Fibroblast of skin of right quadriceps (primary cell): ENCODE data around the gene UQCR10.

Source experiments
- DNase-seq: peaks from one replicate; pipeline ENCODE4 v3.0.0-alpha.2; 2013

UQCR10 gene

DNA sequence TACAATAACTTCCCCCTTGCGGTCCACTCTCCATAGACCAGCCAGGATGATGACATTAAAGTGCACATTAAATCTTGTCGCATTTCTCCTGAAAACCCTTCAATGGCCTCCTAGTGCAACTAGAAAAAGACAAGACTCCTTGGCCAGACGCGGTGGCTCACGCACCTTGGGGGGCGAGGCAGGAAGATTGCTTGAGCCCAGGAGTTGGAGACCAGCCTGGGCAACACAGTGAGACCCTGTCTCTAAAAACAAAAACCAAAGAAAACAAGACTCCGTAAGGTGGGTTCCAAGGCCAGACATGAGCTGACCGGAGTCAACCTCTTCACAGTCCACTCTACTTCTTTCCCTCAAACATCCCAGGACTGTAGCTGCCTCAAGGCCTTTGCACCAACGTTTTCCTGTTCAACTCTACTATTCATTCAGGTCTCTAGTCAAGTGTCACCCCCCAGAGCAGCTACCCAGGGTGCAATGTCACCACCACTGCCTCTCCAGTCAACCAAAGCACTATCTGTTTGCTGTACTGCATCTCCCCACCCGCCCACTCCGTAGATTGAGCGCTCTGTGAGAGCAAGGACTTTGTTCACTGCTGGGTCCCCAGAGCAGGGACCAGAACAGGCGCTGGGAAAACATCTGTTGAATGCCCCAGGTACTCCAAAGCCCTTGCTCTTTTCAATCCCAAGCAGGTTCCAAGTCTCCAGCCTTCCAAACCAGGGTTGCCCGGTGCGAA, 1.1 kb upstream of the UQCR10 start:
- no peak for DNase-seq

DNA sequence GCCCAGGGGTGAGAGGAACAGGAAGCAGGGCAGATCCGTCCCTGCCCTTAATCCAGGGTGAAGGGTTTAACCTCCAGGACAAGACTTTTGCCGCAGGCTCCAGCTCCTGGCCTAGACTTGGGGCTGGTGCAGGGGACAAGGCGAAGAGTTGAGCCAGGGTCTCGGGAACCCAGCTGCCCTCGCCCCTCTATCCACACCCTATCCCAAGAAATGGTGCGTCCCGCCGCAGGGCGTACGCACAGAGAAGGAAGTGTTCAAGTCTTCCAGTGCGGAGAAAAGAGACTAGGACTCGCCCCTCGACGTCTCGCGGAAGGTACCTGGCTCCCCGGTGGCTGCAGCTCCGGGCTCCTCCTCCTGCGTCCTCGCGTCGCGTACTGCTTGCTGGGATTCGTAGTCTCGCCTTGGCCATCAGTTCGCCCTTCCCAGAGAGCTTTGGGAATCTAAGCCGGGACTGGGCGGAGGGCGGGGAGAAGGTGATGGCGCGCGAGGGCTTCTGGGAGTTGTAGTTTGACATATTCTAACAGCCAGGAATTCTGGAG, 468 bp upstream of the UQCR10 start, which contains the start of gene ZMAT5:
TSS of gene ZMAT5 (minus strand) at position 376 of the 539 bp plus-strand sequence. CDS start 18,463 bp downstream, outside the sequence.
- DNase-seq: peak; percentile 96

DNA sequence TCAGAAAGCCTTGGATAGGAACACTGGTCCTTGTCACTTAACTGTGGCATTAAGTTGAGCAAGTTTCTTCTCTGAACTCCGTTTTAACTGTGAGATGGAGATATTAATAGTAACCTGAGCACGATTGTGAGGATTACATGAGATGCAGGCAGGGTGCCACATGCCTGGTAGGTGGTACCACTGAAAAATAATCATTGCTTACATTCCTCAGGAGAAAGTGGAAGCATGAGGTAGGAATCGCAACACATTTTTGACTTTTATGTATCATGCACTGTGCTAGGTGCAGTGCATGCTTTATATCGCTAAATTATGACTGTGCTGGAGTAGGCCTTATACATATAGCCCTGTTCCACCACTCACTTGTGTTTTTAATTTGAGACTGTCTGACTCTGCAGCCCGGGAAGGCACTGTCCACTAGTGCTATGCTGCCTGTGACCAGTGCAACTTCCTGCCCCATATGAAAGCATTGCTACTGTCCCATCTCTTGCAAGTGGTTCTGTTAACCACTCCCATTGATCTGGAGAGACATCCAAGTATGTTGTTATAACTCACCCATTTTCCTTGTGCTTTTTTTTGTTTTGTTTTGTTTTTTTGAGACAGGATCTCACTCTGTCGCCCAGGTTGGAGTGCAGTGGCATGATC, 1.0 kb downstream of the UQCR10 start:
- DNase-seq: no peak

- no peak for DNase-seq
These were observed 2.7 kb downstream of the UQCR10 start for GRCh38 chr22:29769723-29770321.

GRCh38 chr22:29772170-29772641, 5.0 kb downstream of the UQCR10 start:
- peak; percentile 52 for DNase-seq

DNA sequence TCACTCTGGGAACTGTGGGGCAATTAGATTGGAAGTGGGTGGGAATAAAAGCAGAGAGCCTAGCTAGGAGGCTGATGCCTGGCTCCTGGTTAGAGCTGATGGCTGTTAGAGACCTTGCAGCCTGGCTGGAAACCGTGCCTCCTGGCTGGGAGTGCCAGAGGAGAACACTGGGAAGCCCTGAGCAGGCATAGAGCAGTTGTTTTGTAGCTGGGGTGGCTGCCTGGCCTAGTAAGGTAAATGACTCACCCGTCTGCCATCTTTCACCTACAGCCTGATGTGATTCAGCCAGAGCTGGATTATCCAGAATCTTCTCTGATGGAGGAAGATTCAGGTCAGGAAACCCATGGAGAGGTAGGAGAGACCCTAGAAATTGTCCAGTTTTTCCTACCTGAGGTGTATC, 6.1 kb downstream of the UQCR10 start:
- peak; percentile 44 for DNase-seq

GRCh38 chr22:29780220-29780619, 13.1 kb downstream of the UQCR10 start:
- DNase-seq: no peak

DNA sequence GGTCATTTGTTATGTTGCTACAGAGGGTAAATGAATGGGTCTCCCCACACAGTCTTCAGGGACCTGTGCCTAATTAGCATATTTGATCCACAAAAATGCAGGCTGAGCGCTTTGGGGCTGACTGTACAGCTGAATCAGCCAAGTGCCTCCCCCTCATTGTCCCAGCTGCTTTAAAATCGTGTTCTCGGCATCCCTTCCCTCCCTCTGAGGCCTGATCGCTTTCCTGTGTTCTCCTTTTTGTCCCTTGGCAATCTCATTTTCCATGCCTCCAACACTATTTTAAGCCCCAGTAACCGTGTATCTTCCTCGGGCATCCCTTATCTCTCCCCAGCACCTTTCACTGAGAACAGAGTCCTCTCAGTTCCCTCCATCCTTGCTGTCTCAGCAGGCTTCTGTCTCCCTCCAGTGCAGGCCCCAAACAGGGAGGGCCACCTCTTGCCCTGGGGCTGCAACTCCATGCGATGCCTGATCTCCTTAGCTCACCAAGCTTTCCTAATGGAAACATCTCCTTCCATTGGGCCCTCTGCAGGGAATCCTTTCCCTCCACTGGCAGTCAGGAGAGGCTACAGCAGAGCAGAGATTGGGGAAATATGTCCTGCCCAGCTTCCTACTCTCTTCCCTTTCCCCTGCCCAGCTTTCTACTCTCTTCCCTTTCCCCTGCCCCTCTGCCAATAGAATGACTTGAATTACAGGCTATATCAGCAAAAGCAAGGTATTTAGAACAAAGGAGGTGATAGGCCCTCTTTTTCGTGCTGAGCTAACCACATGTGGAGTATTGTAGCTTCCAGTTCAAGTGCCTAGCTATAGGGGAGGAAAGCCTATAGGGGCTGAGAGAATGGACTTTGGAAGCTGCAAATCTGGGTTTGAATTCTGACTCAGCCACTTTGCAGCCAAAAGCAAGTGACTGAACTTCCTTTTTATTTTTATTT, 13.8 kb downstream of the UQCR10 start:
- DNase-seq: peak; percentile 93

DNA sequence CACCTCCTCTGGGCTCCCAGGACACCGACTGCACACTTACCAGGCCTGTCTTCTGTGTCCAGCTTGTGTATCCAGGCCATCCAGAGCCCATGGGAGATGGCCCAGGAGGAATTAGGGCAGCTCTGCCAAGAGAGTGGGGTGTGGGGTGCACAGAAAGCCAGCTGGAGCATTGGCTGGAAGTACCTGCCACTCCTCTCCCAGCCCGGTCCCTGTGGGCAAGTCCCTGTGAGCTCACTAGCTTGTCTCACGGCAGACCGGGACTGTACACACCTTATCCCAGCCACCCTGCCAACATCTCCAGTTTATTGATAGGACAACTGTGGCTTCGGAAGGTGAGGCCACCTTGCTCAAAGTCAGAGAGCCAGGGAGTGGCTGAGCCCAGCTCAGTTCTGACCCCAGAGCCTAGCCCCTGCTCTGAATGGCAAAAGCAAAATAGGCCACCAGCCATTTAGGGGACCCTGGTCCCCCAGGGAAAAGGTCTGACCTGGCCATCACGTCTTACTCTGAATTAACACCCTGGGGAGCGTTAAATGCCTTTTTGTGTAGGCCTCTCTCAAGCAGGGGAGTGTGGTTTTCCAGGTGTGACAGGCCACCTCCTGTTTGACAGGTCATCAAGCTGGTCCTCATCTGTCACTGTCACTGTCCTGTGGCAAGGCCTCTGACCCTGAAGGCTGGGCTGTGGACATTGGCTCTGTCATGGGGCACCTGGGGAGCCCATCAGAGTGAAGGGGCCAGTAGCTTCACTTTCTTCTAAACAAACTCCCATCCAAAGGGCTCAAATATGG, 15.1 kb downstream of the UQCR10 start:
- peak; percentile 14 for DNase-seq

GRCh38 chr22:29784451-29785361, 17.5 kb downstream of the UQCR10 start:
- DNase-seq: no peak

DNA sequence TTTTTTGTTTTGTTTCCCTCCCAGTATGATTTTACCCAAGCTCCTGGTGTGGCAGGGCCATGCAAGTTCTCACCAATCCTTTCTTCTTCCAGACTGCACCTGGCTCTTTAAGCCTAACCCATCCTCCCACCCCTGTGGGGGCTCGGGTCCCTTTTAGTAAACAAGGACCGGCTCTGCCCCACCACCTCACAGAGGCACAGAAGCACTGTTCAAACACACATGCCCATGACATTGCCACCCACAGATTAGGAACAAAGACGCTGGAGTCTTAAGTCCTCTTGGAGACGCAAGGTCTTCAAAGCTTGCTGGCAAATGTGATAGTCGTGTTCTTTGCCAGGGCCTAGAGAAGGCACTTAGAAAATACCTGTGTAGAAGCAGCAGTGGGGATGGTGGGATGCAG, 18.9 kb downstream of the UQCR10 start:
- no peak for DNase-seq

GRCh38 chr22:29787371-29787980, 20.3 kb downstream of the UQCR10 start:
- DNase-seq: no peak

- DNase-seq: no peak
These were observed 21.4 kb downstream of the UQCR10 start for GRCh38 chr22:29788339-29789279.

GRCh38 chr22:29790061-29790460, 22.9 kb downstream of the UQCR10 start:
- no peak for DNase-seq

DNA sequence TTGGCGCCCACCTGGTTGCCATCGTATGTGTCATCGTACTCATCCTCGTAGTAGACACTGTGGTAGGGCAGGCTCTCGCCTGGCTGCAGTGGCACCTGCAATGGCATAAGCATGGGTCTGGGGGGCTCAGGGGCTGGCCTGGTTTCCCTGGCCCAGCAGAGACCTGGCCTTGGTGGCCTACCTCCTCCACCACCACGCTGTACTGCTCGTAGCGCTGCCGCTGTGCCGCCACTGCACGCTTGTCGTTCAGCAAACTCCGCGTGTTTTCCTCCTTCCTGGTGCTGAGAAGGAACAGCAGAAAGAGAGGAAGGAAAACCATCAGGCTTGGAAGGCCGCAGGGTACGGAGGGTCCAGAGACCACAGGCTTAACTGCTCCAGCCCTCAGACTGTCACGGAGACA, 26.2 kb downstream of the UQCR10 start:
- DNase-seq: no peak

DNA sequence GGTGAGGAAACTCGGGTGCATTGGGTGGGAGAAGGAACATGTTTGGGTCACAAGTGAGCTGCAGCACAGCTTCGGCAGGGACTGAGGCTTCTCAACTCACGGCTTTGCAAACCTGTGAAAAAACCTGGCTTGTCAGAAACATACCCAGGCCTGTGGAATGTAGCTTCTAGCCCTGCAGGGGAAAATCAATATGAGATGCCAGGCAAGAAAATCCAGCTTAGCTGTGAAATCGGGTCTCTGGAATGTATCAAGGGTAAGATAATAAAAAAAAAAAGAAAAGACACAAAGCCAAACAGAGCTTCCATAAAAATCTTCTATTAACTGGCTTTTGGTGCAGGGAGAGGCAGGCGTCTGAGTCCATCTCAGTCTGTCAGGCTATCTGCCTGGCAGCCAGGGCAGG, 28.5 kb downstream of the UQCR10 start:
- DNase-seq: no peak

DNA sequence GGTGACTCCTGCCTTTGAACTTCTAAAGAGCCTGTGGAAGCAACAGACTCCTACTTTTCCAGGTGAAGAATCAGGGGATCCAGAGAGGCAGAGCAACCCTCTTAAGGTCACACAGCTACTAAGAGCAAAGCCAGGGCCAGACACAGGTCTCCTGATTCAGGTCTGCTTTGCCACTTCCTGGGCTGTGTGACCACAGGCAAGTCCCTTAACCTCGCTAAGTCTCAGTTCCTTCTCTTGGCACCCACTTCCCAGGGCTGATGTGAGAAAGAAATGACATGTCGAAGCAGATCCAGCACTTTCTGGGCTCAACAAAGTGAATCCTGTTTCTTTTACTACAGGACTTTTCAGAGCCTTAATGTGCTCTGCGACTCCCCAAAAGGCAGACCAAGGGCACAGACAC, 30.2 kb downstream of the UQCR10 start:
- DNase-seq: no peak

- peak; percentile 20 for DNase-seq
These were observed 31.1 kb downstream of the UQCR10 start for GRCh38 chr22:29798318-29798717.

DNA sequence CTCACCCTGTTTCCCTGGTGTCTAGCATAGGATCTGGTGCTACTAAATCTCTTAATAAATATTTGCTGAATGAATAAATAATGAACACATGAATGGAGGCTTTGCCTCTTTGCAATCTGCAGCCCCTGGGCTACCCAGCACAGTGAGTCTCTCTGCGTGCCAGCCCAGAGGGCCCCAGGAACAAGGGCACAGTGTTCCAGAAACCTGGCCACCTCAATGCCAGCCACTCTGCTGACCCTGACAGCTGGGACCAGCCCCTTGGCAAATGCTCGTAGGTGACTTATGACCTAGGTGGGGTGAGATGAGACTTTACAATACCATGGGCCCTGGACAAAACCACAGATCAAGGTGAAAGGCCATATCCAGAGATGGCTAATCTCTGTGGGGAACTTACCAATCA, 31.6 kb downstream of the UQCR10 start:
- no peak for DNase-seq
